Measurements from ENCODE around the gene GPRC6A.
A peak's percentile ranks its signal among the peaks of the same experiment; 100 is the strongest.

Gene GPRC6A

DNA sequence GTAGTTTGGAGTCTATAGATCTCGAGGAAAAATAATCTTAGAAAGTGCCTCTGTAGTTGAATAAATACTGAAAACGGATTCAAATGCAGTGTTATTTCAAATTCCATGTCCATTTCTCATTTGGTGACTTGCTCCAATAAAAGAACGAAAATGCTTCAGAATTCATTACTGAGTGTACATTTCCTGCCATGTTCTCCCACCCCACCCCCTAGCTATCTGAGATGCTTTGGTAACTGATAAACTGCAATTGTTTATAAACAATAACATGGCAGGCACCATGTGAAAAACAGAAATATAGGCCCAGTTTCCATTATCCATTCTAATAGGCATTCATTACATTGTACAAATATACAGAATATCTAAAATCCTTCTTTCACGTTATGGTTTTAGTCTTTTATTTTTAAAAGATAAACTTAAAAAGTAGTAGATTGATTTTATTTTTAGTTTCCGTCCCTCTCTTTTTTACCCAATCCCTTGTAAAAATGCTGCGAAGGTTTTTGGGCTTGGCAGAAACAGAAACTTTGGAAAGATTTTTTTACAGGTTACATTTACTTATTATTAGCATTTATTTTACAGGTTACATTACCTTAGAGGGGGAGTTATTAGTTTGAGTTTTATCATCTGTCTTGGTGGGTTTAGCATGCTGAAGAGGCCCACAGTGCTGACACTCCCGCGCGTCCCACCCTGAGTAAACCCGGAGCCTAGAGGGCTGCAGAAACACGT lies 64.8 kb downstream of the GPRC6A start:
- 46% methylated on average over 7 of the region's 11 CpGs for WGBS
- H3K4me1 ChIP-seq (ENCODE audit: control insufficient read depth, insufficient read depth, low read depth, low read length): peaks cover 12% of the 10 kb centered on the region
- no peak for DNase-seq
- peaks cover 13 to 17% of the 10 kb centered on the region in 2 experiments for H3K27me3 ChIP-seq (ENCODE audit: control insufficient read depth in 1 of 2, insufficient read depth in 1 of 2, low read length in 2 of 2)
- no peak overlapping the region for H3K14ac ChIP-seq (ENCODE audit: low read length in 2 of 2)
- H2AK5ac ChIP-seq (ENCODE audit: low read length, severe bottlenecking): no peak overlapping the region
- H3K23ac ChIP-seq (ENCODE audit: low read length in 2 of 2): no peak overlapping the region
- H3K36me3 ChIP-seq (ENCODE audit: control insufficient read depth in 1 of 2, insufficient read depth in 2 of 2, low read depth in 1 of 2, low read length in 2 of 2): no peaks in the 10 kb centered on the region
- no peak overlapping the region for H3K4ac ChIP-seq (ENCODE audit: low read depth in 1 of 2, low read length in 2 of 2)
- H2BK120ac ChIP-seq (ENCODE audit: low read depth, low read length): no peak overlapping the region
- no peak overlapping the region for H3K9ac ChIP-seq (ENCODE audit: low read length)
- peak overlapping the region; percentile 81 for H2AFZ ChIP-seq (ENCODE audit: low read depth, low read length)
- no peak overlapping the region for H2BK15ac ChIP-seq (ENCODE audit: low read depth, poor library complexity, severe bottlenecking)
- H3K27ac ChIP-seq (ENCODE audit: low read length, poor library complexity, severe bottlenecking): no peak overlapping the region
- H2BK12ac ChIP-seq (ENCODE audit: low read length in 2 of 2): no peak overlapping the region
- peak overlapping the region; percentile 71 for H4K8ac ChIP-seq (ENCODE audit: low read length)
- no peaks in the 10 kb centered on the region for H3K79me1 ChIP-seq (replicated peaks; ENCODE audit: low read length, poor library complexity, severe bottlenecking)
- H4K91ac ChIP-seq (ENCODE audit: low read length): no peak overlapping the region
- no peaks in the 10 kb centered on the region for H3K9me3 ChIP-seq (ENCODE audit: control insufficient read depth, low read length)
- no peak overlapping the region for H2BK5ac ChIP-seq (ENCODE audit: low read depth, low read length, poor library complexity, severe bottlenecking)
- H3K4me3 ChIP-seq (ENCODE audit: insufficient read depth in 1 of 2, low read depth in 1 of 2, low read length in 2 of 2): peak overlapping the region in 1 of 2 experiments; percentile 80
- H3K4me2 ChIP-seq (ENCODE audit: low read length, poor library complexity, severe bottlenecking): peak overlapping the region; percentile 92
- H3K18ac ChIP-seq (ENCODE audit: low read depth in 1 of 2, low read length in 2 of 2): no peak overlapping the region

DNA sequence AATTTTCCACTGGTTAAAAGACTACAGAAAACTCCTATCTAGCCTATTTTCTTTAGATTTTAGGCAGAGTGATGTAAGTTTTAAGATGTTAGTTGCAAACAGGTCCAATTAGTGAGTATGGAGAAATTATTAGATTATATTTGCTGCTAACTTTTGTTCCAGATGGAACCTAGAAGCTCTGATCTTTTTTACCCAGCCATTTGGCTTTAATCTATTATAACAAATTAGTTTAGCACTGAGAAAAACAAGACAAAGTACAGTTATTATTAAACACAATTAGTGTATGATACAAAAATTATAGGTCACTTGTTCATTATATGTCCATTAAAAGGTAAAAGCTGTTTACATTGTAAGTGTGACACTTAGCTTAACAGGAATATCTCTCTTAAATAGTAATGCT lies 65.8 kb downstream of the GPRC6A start:
- H2BK12ac ChIP-seq (ENCODE audit: low read length in 2 of 2): no peak overlapping the region

DNA sequence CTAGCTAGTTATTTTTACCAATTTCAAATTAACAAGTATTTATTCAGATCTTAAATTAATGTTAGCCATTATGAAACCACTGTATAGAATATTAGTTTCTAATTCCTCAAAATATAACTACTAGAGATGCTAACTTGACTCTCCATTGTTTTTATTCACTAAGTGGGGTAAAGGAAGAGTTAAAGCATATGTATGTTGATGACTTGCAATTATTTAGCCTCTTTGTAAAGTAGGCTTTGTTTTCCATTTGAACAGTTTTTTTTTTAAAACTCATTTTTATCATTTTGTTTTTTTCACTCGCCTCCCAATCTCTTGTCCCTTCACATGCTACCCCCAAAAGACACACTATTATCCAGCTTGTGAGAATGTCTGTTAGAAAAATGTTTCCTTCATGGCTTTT lies 66.6 kb downstream of the GPRC6A start:
- peaks cover 12% of the 10 kb centered on the region for H3K4me1 ChIP-seq (ENCODE audit: control insufficient read depth, insufficient read depth, low read depth, low read length)
- H2BK12ac ChIP-seq (ENCODE audit: low read length in 2 of 2): no peak overlapping the region
- H3K14ac ChIP-seq (ENCODE audit: low read length in 2 of 2): no peak overlapping the region
- no peak overlapping the region for H3K27ac ChIP-seq (ENCODE audit: low read length, poor library complexity, severe bottlenecking)
- H2AK5ac ChIP-seq (ENCODE audit: low read length, severe bottlenecking): no peak overlapping the region
- no peaks in the 10 kb centered on the region for H3K9me3 ChIP-seq (ENCODE audit: control insufficient read depth, low read length)
- H3K4ac ChIP-seq (ENCODE audit: low read depth in 1 of 2, low read length in 2 of 2): no peak overlapping the region
- H3K9ac ChIP-seq (ENCODE audit: low read length): no peak overlapping the region
- no peaks in the 10 kb centered on the region for H3K79me1 ChIP-seq (replicated peaks; ENCODE audit: low read length, poor library complexity, severe bottlenecking)
- H4K8ac ChIP-seq (ENCODE audit: low read length): no peak overlapping the region
- H3K27me3 ChIP-seq (ENCODE audit: control insufficient read depth in 1 of 2, insufficient read depth in 1 of 2, low read length in 2 of 2): peaks cover 13 to 17% of the 10 kb centered on the region in 2 experiments
- no peak overlapping the region for H2BK15ac ChIP-seq (ENCODE audit: low read depth, poor library complexity, severe bottlenecking)
- no peak overlapping the region for H3K18ac ChIP-seq (ENCODE audit: low read depth in 1 of 2, low read length in 2 of 2)
- no peak overlapping the region for H2BK5ac ChIP-seq (ENCODE audit: low read depth, low read length, poor library complexity, severe bottlenecking)
- H4K91ac ChIP-seq (ENCODE audit: low read length): no peak overlapping the region
- H3K36me3 ChIP-seq (ENCODE audit: control insufficient read depth in 1 of 2, insufficient read depth in 2 of 2, low read depth in 1 of 2, low read length in 2 of 2): no peaks in the 10 kb centered on the region
- no peak overlapping the region for H3K4me3 ChIP-seq (ENCODE audit: insufficient read depth in 1 of 2, low read depth in 1 of 2, low read length in 2 of 2)
- H2BK120ac ChIP-seq (ENCODE audit: low read depth, low read length): no peak overlapping the region
- no peak overlapping the region for H3K23ac ChIP-seq (ENCODE audit: low read length in 2 of 2)
- H3K4me2 ChIP-seq (ENCODE audit: low read length, poor library complexity, severe bottlenecking): no peak overlapping the region
- H2AFZ ChIP-seq (ENCODE audit: low read depth, low read length): no peak overlapping the region
- WGBS: no CpG with 5 or more reads among the region's 1 CpG
- no peak for DNase-seq

More for the DNA sequence above, 65.8 kb downstream of the GPRC6A start:
- Histone ChIP-seq H2BK120ac (ENCODE audit: low read depth, low read length) (no peak overlapping the region), H3K14ac (ENCODE audit: low read length in 2 of 2) (no peak overlapping the region), H3K79me1 (replicated peaks; ENCODE audit: low read length, poor library complexity, severe bottlenecking) (no peaks in the 10 kb centered on the region), H3K27me3 (ENCODE audit: control insufficient read depth in 1 of 2, insufficient read depth in 1 of 2, low read length in 2 of 2) (peaks cover 13 to 17% of the 10 kb centered on the region in 2 experiments), H3K23ac (ENCODE audit: low read length in 2 of 2) (no peak overlapping the region), H3K4ac (ENCODE audit: low read depth in 1 of 2, low read length in 2 of 2) (no peak overlapping the region), H2BK15ac (ENCODE audit: low read depth, poor library complexity, severe bottlenecking) (no peak overlapping the region), H2AFZ (ENCODE audit: low read depth, low read length) (no peak overlapping the region), H3K9ac (ENCODE audit: low read length) (no peak overlapping the region), H3K27ac (ENCODE audit: low read length, poor library complexity, severe bottlenecking) (no peak overlapping the region), H4K91ac (ENCODE audit: low read length) (no peak overlapping the region), H2BK5ac (ENCODE audit: low read depth, low read length, poor library complexity, severe bottlenecking) (no peak overlapping the region), H3K9me3 (ENCODE audit: control insufficient read depth, low read length) (no peaks in the 10 kb centered on the region), H3K4me1 (ENCODE audit: control insufficient read depth, insufficient read depth, low read depth, low read length) (peaks cover 12% of the 10 kb centered on the region), H3K4me3 (ENCODE audit: insufficient read depth in 1 of 2, low read depth in 1 of 2, low read length in 2 of 2) (no peak overlapping the region), H3K36me3 (ENCODE audit: control insufficient read depth in 1 of 2, insufficient read depth in 2 of 2, low read depth in 1 of 2, low read length in 2 of 2) (no peaks in the 10 kb centered on the region), H3K18ac (ENCODE audit: low read depth in 1 of 2, low read length in 2 of 2) (no peak overlapping the region), H4K8ac (ENCODE audit: low read length) (no peak overlapping the region), H2AK5ac (ENCODE audit: low read length, severe bottlenecking) (no peak overlapping the region), H3K4me2 (ENCODE audit: low read length, poor library complexity, severe bottlenecking) (no peak overlapping the region)
- DNase-seq: no peak

DNA sequence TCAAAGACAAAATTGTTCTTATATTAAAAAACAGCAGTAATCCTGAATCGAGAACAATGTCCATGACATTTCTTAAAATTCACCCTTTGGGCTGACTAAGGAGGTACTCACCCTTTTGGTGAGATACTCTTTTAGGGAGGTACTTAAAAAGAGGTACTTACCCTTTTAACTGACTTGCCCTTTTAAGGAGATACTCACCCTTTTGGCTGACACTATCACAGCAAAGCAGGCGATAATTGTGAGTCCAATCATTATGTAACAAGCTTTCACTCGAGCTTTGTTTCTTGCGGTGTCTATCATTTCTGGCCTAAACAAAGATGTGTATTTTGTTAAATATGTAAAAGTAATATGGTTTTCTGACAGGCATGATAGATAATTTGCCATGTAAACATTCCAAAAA lies 67.1 kb downstream of the GPRC6A start:
- H3K27me3 ChIP-seq (ENCODE audit: control insufficient read depth in 1 of 2, insufficient read depth in 1 of 2, low read length in 2 of 2): peaks cover 12 to 13% of the 10 kb centered on the region in 2 experiments
- H3K4me2 ChIP-seq (ENCODE audit: low read length, poor library complexity, severe bottlenecking): no peak overlapping the region
- H3K27ac ChIP-seq (ENCODE audit: low read length, poor library complexity, severe bottlenecking): no peak overlapping the region
- WGBS: 56% methylated on average over 3 of the region's 4 CpGs
- H3K9ac ChIP-seq (ENCODE audit: low read length): no peak overlapping the region
- no peak overlapping the region for H4K8ac ChIP-seq (ENCODE audit: low read length)
- no peak overlapping the region for H3K14ac ChIP-seq (ENCODE audit: low read length in 2 of 2)
- no peak overlapping the region for H3K18ac ChIP-seq (ENCODE audit: low read depth in 1 of 2, low read length in 2 of 2)
- no peak overlapping the region for H2AFZ ChIP-seq (ENCODE audit: low read depth, low read length)
- no peak overlapping the region for H3K4ac ChIP-seq (ENCODE audit: low read depth in 1 of 2, low read length in 2 of 2)
- H3K4me1 ChIP-seq (ENCODE audit: control insufficient read depth, insufficient read depth, low read depth, low read length): peaks cover 12% of the 10 kb centered on the region
- no peak overlapping the region for H4K91ac ChIP-seq (ENCODE audit: low read length)
- no peaks in the 10 kb centered on the region for H3K9me3 ChIP-seq (ENCODE audit: control insufficient read depth, low read length)
- no peak for DNase-seq
- H2BK12ac ChIP-seq (ENCODE audit: low read length in 2 of 2): no peak overlapping the region
- H3K23ac ChIP-seq (ENCODE audit: low read length in 2 of 2): no peak overlapping the region
- no peak overlapping the region for H3K4me3 ChIP-seq (ENCODE audit: insufficient read depth in 1 of 2, low read depth in 1 of 2, low read length in 2 of 2)
- H3K79me1 ChIP-seq (replicated peaks; ENCODE audit: low read length, poor library complexity, severe bottlenecking): no peaks in the 10 kb centered on the region
- no peak overlapping the region for H2BK120ac ChIP-seq (ENCODE audit: low read depth, low read length)
- no peak overlapping the region for H2BK15ac ChIP-seq (ENCODE audit: low read depth, poor library complexity, severe bottlenecking)
- no peak overlapping the region for H2AK5ac ChIP-seq (ENCODE audit: low read length, severe bottlenecking)
- no peaks in the 10 kb centered on the region for H3K36me3 ChIP-seq (ENCODE audit: control insufficient read depth in 1 of 2, insufficient read depth in 2 of 2, low read depth in 1 of 2, low read length in 2 of 2)
- H2BK5ac ChIP-seq (ENCODE audit: low read depth, low read length, poor library complexity, severe bottlenecking): no peak overlapping the region
